WTC11 (cell line): ENCODE data around the gene DNAH17.

Experiments used
- AFF4 ChIP-seq: sonication (generic); formaldehyde crosslinking; IDR thresholded peaks from 2 replicates; pipeline ENCODE4 v1.8.1; 2023; ENCODE audit warnings: mild to moderate bottlenecking, missing genetic modification reagents, borderline replicate concordance
- ATF3 ChIP-seq: sonication (generic); formaldehyde crosslinking; conservative IDR thresholded peaks from 2 replicates; pipeline ENCODE4 v1.8.1; 2022; ENCODE audit warnings: mild to moderate bottlenecking, missing genetic modification reagents
- CTCF ChIP-seq: fragments of 200-600 bp; IDR thresholded peaks from 2 replicates; pipeline ENCODE4 v1.8.0; 2022; ENCODE audit warnings: antibody characterized with exemption
- IRF2 ChIP-seq: sonication (generic); formaldehyde crosslinking; IDR thresholded peaks from 2 replicates; pipeline ENCODE4 v1.8.0; 2022; ENCODE audit warnings: low read depth, missing genetic modification reagents, borderline replicate concordance
- MLX ChIP-seq: sonication (generic); formaldehyde crosslinking; IDR thresholded peaks from 2 replicates; pipeline ENCODE4 v1.8.1; 2023; ENCODE audit warnings: mild to moderate bottlenecking, missing genetic modification reagents, moderate library complexity
- MXD4 ChIP-seq: fragments of 250-450 bp; sonication (Bioruptor Pico); IDR thresholded peaks from 2 replicates; pipeline ENCODE4 v1.8.0; 2021; ENCODE audit warnings: mild to moderate bottlenecking, moderate library complexity, borderline replicate concordance
- NFYB ChIP-seq: sonication (generic); formaldehyde crosslinking; conservative IDR thresholded peaks from 2 replicates; pipeline ENCODE4 v1.8.0; 2022; ENCODE audit warnings: low read depth, missing genetic modification reagents
- ZNF121 ChIP-seq: sonication (generic); formaldehyde crosslinking; IDR thresholded peaks from 2 replicates; pipeline ENCODE4 v1.8.0; 2023; ENCODE audit warnings: missing genetic modification reagents

GRCh38 chr17:78433780-78434335, 143.3 kb downstream of the DNAH17 start:
- no peak for TF ChIP-seq IRF2 (CRISPR knock-in tag)
- no peak for TF ChIP-seq MLX (CRISPR knock-in tag)
- TF ChIP-seq CTCF = no peak
- TF ChIP-seq AFF4 = no peak
- TF ChIP-seq ZNF121 (CRISPR knock-in tag) = no peak
- TF ChIP-seq NFYB (CRISPR knock-in tag) = no peak
- TF ChIP-seq ATF3 = no peak
- TF ChIP-seq MXD4 (CRISPR knock-in tag) = no peak
